Stimulated activated CD8-positive, alpha-beta memory T cell treated with anti-CD3 and anti-CD28 coated beads, Interleukin-2, amount 100 ng/mL, for 48 hours (primary cell): Measurements from ENCODE around the gene PSMB7.

Experiments
- DNase-seq, 2 donors: peaks; one replicate each; pipeline ENCODE4 v3.0.0-alpha.2; 2020; ENCODE audit warnings: low read depth in 2 of 2

Gene PSMB7

GRCh38 chr9:124415102-124415851 lies at the start of gene PSMB7:
Gene PSMB7, minus strand, starts transcription at chr9:124415442. Its CDS starts 17 bp downstream, at chr9:124415425.
- peak; percentile 92 to 97 for DNase-seq

GRCh38 chr9:124462739-124463138 lies 47.5 kb upstream of the PSMB7 start:
- DNase-seq, result no peak

GRCh38 chr9:124458441-124458840 lies 43.2 kb upstream of the PSMB7 start:
- no peak for DNase-seq

GRCh38 chr9:124457887-124458431 lies 42.7 kb upstream of the PSMB7 start:
- no peak for DNase-seq

GRCh38 chr9:124457079-124457886 lies 42.0 kb upstream of the PSMB7 start:
- no peak for DNase-seq

GRCh38 chr9:124456341-124457078 lies 41.3 kb upstream of the PSMB7 start:
- no peak for DNase-seq

- no peak for DNase-seq
Observed at GRCh38 chr9:124455820-124456219, 40.6 kb upstream of the PSMB7 start.

- DNase-seq, result no peak
Observed at GRCh38 chr9:124454791-124455443, 39.7 kb upstream of the PSMB7 start.

- DNase-seq, result no peak
Observed at GRCh38 chr9:124454296-124454695, 39.1 kb upstream of the PSMB7 start.

- DNase-seq, result peak in 1 of 2 donors; percentile 11
Observed at GRCh38 chr9:124453586-124454191, 38.4 kb upstream of the PSMB7 start.

GRCh38 chr9:124452841-124453585 lies 37.8 kb upstream of the PSMB7 start:
- no peak for DNase-seq

GRCh38 chr9:124452326-124452725 lies 37.1 kb upstream of the PSMB7 start:
- DNase-seq, result no peak

- DNase-seq, result no peak
Observed at GRCh38 chr9:124450931-124451661, 35.9 kb upstream of the PSMB7 start.

- DNase-seq, result peak in 1 of 2 donors; percentile 20
Observed at GRCh38 chr9:124450241-124450924, 35.1 kb upstream of the PSMB7 start, which contains the start of gene ADGRD2. Gene ADGRD2, plus strand, starts transcription at chr9:124450451. Its CDS starts 1,216 bp downstream, at chr9:124451667.

GRCh38 chr9:124449381-124450151 lies 34.3 kb upstream of the PSMB7 start:
- no peak for DNase-seq

- no peak for DNase-seq
Observed at GRCh38 chr9:124448019-124448418, 32.8 kb upstream of the PSMB7 start.

- DNase-seq, result no peak
Observed at GRCh38 chr9:124447297-124447661, 32.0 kb upstream of the PSMB7 start.

GRCh38 chr9:124444166-124444565 lies 28.9 kb upstream of the PSMB7 start:
- no peak for DNase-seq
